ENCODE data around the gene CIZ1.

DNA sequence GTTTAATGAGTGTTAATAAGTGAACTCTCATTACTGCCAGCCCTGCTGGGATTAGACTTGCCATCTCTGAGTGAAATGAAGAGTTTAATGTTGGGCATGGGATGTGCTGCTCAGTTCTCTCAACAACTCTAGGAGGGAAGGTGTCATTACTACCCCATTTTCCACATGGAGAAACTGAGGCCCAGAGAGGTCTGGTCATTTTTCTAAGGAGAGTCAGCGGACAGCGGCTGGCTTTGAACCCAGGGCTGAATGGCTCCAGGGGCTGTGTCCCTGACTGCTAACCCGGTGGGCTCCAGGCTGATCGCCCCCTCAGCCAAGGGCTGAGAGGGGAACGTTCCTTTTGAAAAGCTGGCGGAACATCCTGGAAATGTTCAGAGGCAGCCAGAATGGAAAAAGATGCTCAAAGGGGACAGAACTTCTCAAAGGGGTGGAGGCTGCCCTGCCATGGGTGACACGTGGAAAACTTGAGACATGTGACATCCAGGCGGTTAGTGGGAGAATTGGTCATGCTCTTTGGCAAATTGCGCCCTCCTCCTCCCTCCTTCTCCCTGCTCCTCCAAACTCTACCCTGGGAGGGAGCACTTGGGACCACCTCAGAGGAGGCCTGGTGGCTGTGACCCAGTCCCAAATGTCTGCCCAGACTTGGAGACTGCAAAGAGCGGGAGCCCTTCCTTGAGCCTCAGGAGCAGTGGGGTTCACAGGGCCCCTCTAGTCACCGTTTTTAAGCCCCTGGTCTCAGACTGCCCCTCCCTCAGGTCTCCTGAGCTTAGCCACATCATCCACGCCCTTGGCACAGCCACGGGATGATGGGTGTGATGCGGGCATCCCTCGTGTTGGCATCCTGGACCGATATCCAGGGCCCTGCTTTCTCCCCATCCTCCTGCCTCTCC is 40.5 kb upstream of the CIZ1 start:
- TF ChIP-seq, protein P1, sequence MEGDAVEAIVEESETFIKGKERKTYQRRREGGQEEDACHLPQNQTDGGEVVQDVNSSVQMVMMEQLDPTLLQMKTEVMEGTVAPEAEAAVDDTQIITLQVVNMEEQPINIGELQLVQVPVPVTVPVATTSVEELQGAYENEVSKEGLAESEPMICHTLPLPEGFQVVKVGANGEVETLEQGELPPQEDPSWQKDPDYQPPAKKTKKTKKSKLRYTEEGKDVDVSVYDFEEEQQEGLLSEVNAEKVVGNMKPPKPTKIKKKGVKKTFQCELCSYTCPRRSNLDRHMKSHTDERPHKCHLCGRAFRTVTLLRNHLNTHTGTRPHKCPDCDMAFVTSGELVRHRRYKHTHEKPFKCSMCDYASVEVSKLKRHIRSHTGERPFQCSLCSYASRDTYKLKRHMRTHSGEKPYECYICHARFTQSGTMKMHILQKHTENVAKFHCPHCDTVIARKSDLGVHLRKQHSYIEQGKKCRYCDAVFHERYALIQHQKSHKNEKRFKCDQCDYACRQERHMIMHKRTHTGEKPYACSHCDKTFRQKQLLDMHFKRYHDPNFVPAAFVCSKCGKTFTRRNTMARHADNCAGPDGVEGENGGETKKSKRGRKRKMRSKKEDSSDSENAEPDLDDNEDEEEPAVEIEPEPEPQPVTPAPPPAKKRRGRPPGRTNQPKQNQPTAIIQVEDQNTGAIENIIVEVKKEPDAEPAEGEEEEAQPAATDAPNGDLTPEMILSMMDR (IDR thresholded peaks at IDR 0.05; ENCODE audit: low read depth, low read length, poor library complexity, severe bottlenecking), result no peak
- TF ChIP-seq EZH2phosphoT487 (IDR thresholded peaks at IDR 0.05; ENCODE audit: borderline replicate concordance, low read length), result no peak

Measured in DOHH2 (cell line).